B cell (primary cell): Measurements from ENCODE around the gene KRTCAP2. TPM values are rescaled to one million over a fixed set of nuclear protein-coding genes. Genes with fewer than 3 reads are reported as not detected.

Experiments
- ATAC-seq: fragments of 200-7000 bp; cut with Tn5 transposase; one replicate; pipeline ENCODE4 v1.10.0; 2021; ENCODE audit warnings: low read depth, mild to moderate bottlenecking, moderate number of reproducible peaks, moderate library complexity
- CTCF ChIA-PET: fragments of 350-600 bp; sonication (Branson Sonifier 250); formaldehyde crosslinking; loops from one replicate; lab custom pipeline; 2021; ENCODE audit warnings: antibody characterized with exemption, inconsistent platforms; lab: Charles Lee
- POLR2A ChIA-PET: fragments of 350-600 bp; sonication (Branson Sonifier 250); formaldehyde crosslinking; loops from one replicate; lab custom pipeline; 2021; ENCODE audit warnings: antibody characterized with exemption; lab: Charles Lee
- DNase-seq: peaks from one replicate; pipeline ENCODE4 v3.0.0; 2013
- H2AFZ ChIP-seq: 2 replicates; pipeline ENCODE4 v1.6.1; 2012; ENCODE audit warnings: mild to moderate bottlenecking, low read depth, low read length; ENCODE audit not compliant: insufficient read depth, poor library complexity, severe bottlenecking
- H3K27ac ChIP-seq, 2 donors: 1 replicate in 1 of 2; 2 replicates in 1 of 2; pipeline ENCODE4 v1.5.1; 2012 to 2013; ENCODE audit warnings: low read length in 2 of 2, mild to moderate bottlenecking in 2 of 2, moderate library complexity in 1 of 2
- H3K27me3 ChIP-seq, 4 experiments: fragments of 200-600 bp in 1 of 4; sonication (generic) in 1 of 4; replicated peaks in 1 of 4; 1 replicate in 2 of 4; 2 replicates in 2 of 4; pipeline versions ENCODE4 v1.6.1 to v1.7.0; 2013 to 2016; ENCODE audit warnings: low read length in 3 of 4, mild to moderate bottlenecking in 2 of 4, mixed read lengths in 1 of 4, moderate library complexity in 1 of 4; ENCODE audit not compliant: insufficient read depth in 4 of 4, control insufficient read depth in 3 of 4; ENCODE audit errors: control extremely low read depth in 1 of 4
- H3K36me3 ChIP-seq, 2 experiments: replicated peaks in 1 of 2; 1 replicate in 1 of 2; 2 replicates in 1 of 2; pipeline versions ENCODE4 v1.6.1 to v1.7.1; 2013; ENCODE audit warnings: low read length in 1 of 2; ENCODE audit not compliant: insufficient read depth in 2 of 2, control insufficient read depth in 1 of 2; ENCODE audit errors: control extremely low read depth in 1 of 2, extremely low read depth in 1 of 2
- H3K4me1 ChIP-seq, 2 donors: fragments of 200-600 bp in 1 of 2; sonication (generic) in 1 of 2; 1 replicate in 1 of 2; 2 replicates in 1 of 2; pipeline versions ENCODE4 v1.5.1 to v1.6.1; 2013 to 2017; ENCODE audit warnings: low read length in 2 of 2; ENCODE audit not compliant: control insufficient read depth in 2 of 2, insufficient read depth in 2 of 2
- H3K4me2 ChIP-seq: replicated peaks from 2 replicates; pipeline ENCODE3; 2012; ENCODE audit warnings: mild to moderate bottlenecking, low read depth, low read length; ENCODE audit not compliant: poor library complexity, severe bottlenecking
- H3K4me3 ChIP-seq, 5 experiments: fragments of 200-600 bp in 1 of 5; sonication (generic) in 1 of 5; 1 replicate in 3 of 5; 2 replicates in 2 of 5; pipeline versions ENCODE4 v1.5.1 to v1.7.0; 2011 to 2016; ENCODE audit warnings: low read length in 4 of 5, mild to moderate bottlenecking in 4 of 5, low read depth in 2 of 5, control low read depth in 1 of 5, moderate library complexity in 1 of 5; ENCODE audit not compliant: insufficient read depth in 1 of 5; ENCODE audit errors: control extremely low read depth in 1 of 5, extremely low read depth in 1 of 5
- H3K79me2 ChIP-seq: fragments of 200-600 bp; sonication (generic); one replicate; pipeline ENCODE4 v1.6.0; 2016; ENCODE audit warnings: low read length; ENCODE audit not compliant: control insufficient read depth, insufficient read depth
- H3K9ac ChIP-seq: fragments of 200-600 bp; sonication (generic); 2 replicates; pipeline ENCODE4 v1.6.1; 2017; ENCODE audit warnings: mild to moderate bottlenecking, low read length, moderate library complexity
- H3K9me3 ChIP-seq, 3 donors: one replicate each; pipeline versions ENCODE4 v1.6.1 to v1.7.1; 2013; ENCODE audit warnings: low read length in 2 of 3; ENCODE audit not compliant: control insufficient read depth in 2 of 3, insufficient read depth in 1 of 3; ENCODE audit errors: control extremely low read depth in 1 of 3
- H4K20me1 ChIP-seq: 2 replicates; pipeline ENCODE4 v1.6.0; 2012; ENCODE audit warnings: mild to moderate bottlenecking, low read length; ENCODE audit not compliant: insufficient read depth, control insufficient read depth, poor library complexity, severe bottlenecking
- H3K27ac Mint-ChIP-seq: one replicate; pipeline ENCODE4 v1.8.0; 2021; ENCODE audit warnings: mixed read lengths
- H3K27me3 Mint-ChIP-seq: one replicate; pipeline ENCODE4 v1.8.0; 2021; ENCODE audit warnings: mixed read lengths
- H3K4me1 Mint-ChIP-seq: one replicate; pipeline ENCODE4 v1.8.0; 2021; ENCODE audit warnings: mixed read lengths
- H3K4me3 Mint-ChIP-seq: one replicate; pipeline ENCODE4 v1.8.0; 2021; ENCODE audit warnings: mixed read lengths
- H3K9me3 Mint-ChIP-seq: one replicate; pipeline ENCODE4 v1.8.0; 2022; ENCODE audit warnings: mixed read lengths; ENCODE audit not compliant: insufficient read depth
- EZH2 ChIP-seq: IDR thresholded peaks from 2 replicates; pipeline ENCODE4 v1.6.1; 2012; ENCODE audit warnings: borderline replicate concordance, low read depth, mild to moderate bottlenecking, moderate library complexity, low read length; ENCODE audit not compliant: insufficient read depth, poor library complexity, severe bottlenecking
- WGBS: methylation state at CpG from one replicate; pipeline ENCODE4 v1.1.5; 2013; ENCODE audit warnings: missing lambda C conversion rate; ENCODE audit not compliant: insufficient coverage; 5-methylcytosine and 5-hydroxymethylcytosine counted together
- intact Hi-C: fragments of 100-400 bp; cut with micrococcal nuclease; formaldehyde crosslinking; loops from one replicate; pipeline ENCODE4 v1.10.0; 2022
- polyA plus RNA-seq: library from polyadenylated mRNA; depleted of rRNA; stranded (reverse); fragments of >200 nt; gene quantifications from 2 replicates; pipeline ENCODE4 v1.2.3, GENCODE V29; 2012
- total RNA-seq, 2 donors: library from RNA; stranded (reverse); fragments of 120-200 nt in 1 of 2; gene quantifications; 1 replicate in 1 of 2; 2 replicates in 1 of 2; pipeline versions ENCODE4 v1.2.3 to v1.2.4, GENCODE V29; 2013 to 2022
- TF ChIP-seq, protein P1 (sequence below): fragments of 200-600 bp; IDR thresholded peaks from one replicate; pipeline ENCODE4 v1.8.0; 2022; ENCODE audit warnings: antibody characterized with exemption, mild to moderate bottlenecking

The KRTCAP2 gene
- total and polyA plus RNA-seq, 2 donors (not counting 1 experiment from before 2014, with no cell fraction given), result 151 to 259 TPM

DNA sequence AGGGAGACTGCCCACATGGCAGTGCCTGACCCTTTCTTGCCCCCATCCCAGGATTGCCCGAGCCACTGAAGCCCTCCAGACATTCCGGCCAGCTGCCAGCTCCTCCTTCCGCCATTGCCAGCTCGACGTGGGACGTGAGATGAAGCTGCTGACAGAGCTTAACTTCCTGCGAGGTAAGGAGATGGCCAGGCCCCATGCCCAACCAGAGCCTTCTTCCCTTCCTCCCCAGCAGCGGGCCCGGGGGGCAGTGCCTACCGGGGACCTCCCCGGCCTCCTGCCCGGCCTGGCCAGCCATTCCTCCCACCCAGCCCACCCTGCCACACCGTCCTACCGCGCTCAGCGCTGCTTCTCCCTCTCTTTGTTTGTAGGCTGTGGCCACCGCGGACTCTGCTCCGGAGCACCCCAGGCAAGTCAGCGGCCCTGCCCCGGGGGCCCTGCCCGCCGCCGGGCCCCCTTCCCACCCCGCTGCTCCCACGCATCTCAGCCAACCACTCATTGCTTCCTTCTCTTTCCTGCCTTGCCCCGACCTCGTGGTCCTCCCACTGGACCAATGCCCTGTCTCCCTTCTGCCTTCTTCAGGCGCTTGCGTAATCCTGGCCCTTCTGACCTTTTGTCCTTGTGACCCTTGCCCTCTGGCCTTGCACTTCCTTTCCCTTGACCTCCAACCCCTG is 5.5 kb upstream of the KRTCAP2 start:
- ChIA-PET CTCF (interaction anchor here (0.6 to 12.7 kb wide), 8 partner anchors 9 to 73 kb away, joined by 3 to 196 read pairs (median 6); no protein-coding TSS in a partner anchor), POLR2A (interaction anchor here (0.6 kb wide), 1 partner anchor 767 kb away, joined by 5 read pairs; no protein-coding TSS in a partner anchor)
- Mint-ChIP-seq H3K9me3 (no peaks in the 10 kb centered on the region), H3K4me1 (peaks cover 23% of the 10 kb centered on the region), H3K27ac (no peak overlapping the region), H3K27me3 (no peaks in the 10 kb centered on the region), H3K4me3 (no peak overlapping the region)
- Histone ChIP-seq H4K20me1 (no peaks in the 10 kb centered on the region), H3K79me2 (peaks cover 4% of the 10 kb centered on the region), H3K9me3 (no peaks in the 10 kb centered on the region), H3K27me3 (no peaks in the 10 kb centered on the region), H3K27ac (no peak overlapping the region), H3K4me2 (no peak overlapping the region), H3K36me3 (no peaks in the 10 kb centered on the region), H3K4me1 (peaks cover 13 to 21% of the 10 kb centered on the region in 2 donors), H3K4me3 (no peak overlapping the region), H2AFZ (no peak overlapping the region), H3K9ac (no peak overlapping the region)
- ATAC-seq (no peak), DNase-seq (peak; percentile 16)
- WGBS, result 89% methylated on average over 22 of the region's 30 CpGs
- TF ChIP-seq EZH2, result no peak
- TF ChIP-seq, protein P1, sequence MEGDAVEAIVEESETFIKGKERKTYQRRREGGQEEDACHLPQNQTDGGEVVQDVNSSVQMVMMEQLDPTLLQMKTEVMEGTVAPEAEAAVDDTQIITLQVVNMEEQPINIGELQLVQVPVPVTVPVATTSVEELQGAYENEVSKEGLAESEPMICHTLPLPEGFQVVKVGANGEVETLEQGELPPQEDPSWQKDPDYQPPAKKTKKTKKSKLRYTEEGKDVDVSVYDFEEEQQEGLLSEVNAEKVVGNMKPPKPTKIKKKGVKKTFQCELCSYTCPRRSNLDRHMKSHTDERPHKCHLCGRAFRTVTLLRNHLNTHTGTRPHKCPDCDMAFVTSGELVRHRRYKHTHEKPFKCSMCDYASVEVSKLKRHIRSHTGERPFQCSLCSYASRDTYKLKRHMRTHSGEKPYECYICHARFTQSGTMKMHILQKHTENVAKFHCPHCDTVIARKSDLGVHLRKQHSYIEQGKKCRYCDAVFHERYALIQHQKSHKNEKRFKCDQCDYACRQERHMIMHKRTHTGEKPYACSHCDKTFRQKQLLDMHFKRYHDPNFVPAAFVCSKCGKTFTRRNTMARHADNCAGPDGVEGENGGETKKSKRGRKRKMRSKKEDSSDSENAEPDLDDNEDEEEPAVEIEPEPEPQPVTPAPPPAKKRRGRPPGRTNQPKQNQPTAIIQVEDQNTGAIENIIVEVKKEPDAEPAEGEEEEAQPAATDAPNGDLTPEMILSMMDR, result no peak
- intact Hi-C loops, result no loop called here

DNA sequence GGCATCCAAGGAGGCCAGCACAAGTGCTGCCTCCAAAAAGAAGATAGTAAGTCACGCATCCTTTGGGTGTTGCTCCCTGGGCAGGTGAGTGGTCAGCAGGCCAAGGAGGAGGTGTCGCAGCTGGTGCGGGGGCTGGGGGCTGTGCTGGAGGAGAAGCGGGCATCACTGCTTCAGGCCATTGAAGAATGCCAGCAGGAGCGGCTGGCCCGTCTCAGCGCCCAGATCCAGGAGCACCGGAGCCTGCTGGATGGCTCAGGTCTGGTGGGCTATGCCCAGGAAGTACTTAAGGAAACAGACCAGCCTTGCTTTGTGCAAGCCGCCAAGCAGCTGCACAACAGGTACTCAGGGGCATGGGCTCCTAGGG is 4.8 kb upstream of the KRTCAP2 start:
- Mint-ChIP-seq H3K4me3 (no peak overlapping the region), H3K27me3 (no peaks in the 10 kb centered on the region), H3K4me1 (peaks cover 26% of the 10 kb centered on the region), H3K9me3 (no peaks in the 10 kb centered on the region), H3K27ac (no peak overlapping the region)
- Histone ChIP-seq H3K79me2 (peaks cover 10% of the 10 kb centered on the region), H3K9ac (no peak overlapping the region), H3K27me3 (no peaks in the 10 kb centered on the region), H2AFZ (no peak overlapping the region), H4K20me1 (no peaks in the 10 kb centered on the region), H3K4me2 (no peak overlapping the region), H3K4me3 (no peak overlapping the region), H3K36me3 (no peaks in the 10 kb centered on the region), H3K9me3 (no peaks in the 10 kb centered on the region), H3K27ac (no peak overlapping the region), H3K4me1 (peaks cover 16 to 24% of the 10 kb centered on the region in 2 donors)
- 99% methylated on average over 9 of the region's 9 CpGs for WGBS
- ATAC-seq, result no peak
- peak; percentile 16 for DNase-seq
- CTCF ChIA-PET, result interaction anchor here (0.5 to 12.7 kb wide), 16 partner anchors 8 to 408 kb away, joined by 3 to 196 read pairs (median 6); partner anchors contain the start of genes MTX1 and THBS3
- POLR2A ChIA-PET, result interaction anchor here (0.6 to 1.1 kb wide), 2 partner anchors 16 to 768 kb away, joined by 5 to 8 read pairs; no protein-coding TSS in a partner anchor
- TF ChIP-seq, protein P1, result no peak
- no peak for TF ChIP-seq EZH2
- intact Hi-C loops, result loop anchor here (2.0 kb wide), 1 partner anchor 15 kb away; no protein-coding TSS in a partner anchor
